Measurements from ENCODE around the gene FCRLA.

The FCRLA gene

GRCh38 chr1:161707503-161707902 is 474 bp downstream of the FCRLA start:
- H3K4me3 ChIP-seq (ENCODE audit: low read depth in 1 of 2, low read length in 1 of 2): no peak overlapping the region
- H3K27me3 ChIP-seq: peaks cover 23% of the 10 kb centered on the region
- H3K27ac ChIP-seq: no peak overlapping the region
- no peaks in the 10 kb centered on the region for H3K9me3 ChIP-seq
- no peaks in the 10 kb centered on the region for H3K4me1 ChIP-seq (ENCODE audit: control insufficient read depth in 1 of 2, insufficient read depth in 1 of 2, low read depth in 1 of 2, low read length in 1 of 2)
- no peak for TF ChIP-seq CTCF (IDR thresholded peaks at IDR 0.05)
- no peaks in the 10 kb centered on the region for H3K36me3 ChIP-seq

- Histone ChIP-seq H3K4me3 (ENCODE audit: low read depth in 1 of 2, low read length in 1 of 2) (no peak overlapping the region), H3K27me3 (peaks cover 17% of the 10 kb centered on the region), H3K36me3 (no peaks in the 10 kb centered on the region), H3K4me1 (ENCODE audit: control insufficient read depth in 1 of 2, insufficient read depth in 1 of 2, low read depth in 1 of 2, low read length in 1 of 2) (no peaks in the 10 kb centered on the region), H3K27ac (no peak overlapping the region), H3K9me3 (no peaks in the 10 kb centered on the region)
- no peak for TF ChIP-seq CTCF (IDR thresholded peaks at IDR 0.05)
Measured at GRCh38 chr1:161709373-161709772, 2.3 kb downstream of the FCRLA start.

- no peak overlapping the region for H3K27ac ChIP-seq
- H3K27me3 ChIP-seq: peaks cover 27% of the 10 kb centered on the region
- H3K4me1 ChIP-seq (ENCODE audit: control insufficient read depth in 1 of 2, insufficient read depth in 1 of 2, low read depth in 1 of 2, low read length in 1 of 2): no peaks in the 10 kb centered on the region
- no peak for TF ChIP-seq CTCF (IDR thresholded peaks at IDR 0.05)
- H3K4me3 ChIP-seq (ENCODE audit: low read depth in 1 of 2, low read length in 1 of 2): no peak overlapping the region
- H3K36me3 ChIP-seq: no peaks in the 10 kb centered on the region
- no peaks in the 10 kb centered on the region for H3K9me3 ChIP-seq
Measured at GRCh38 chr1:161710560-161710959, 3.5 kb downstream of the FCRLA start.

- Histone ChIP-seq H3K36me3 (no peaks in the 10 kb centered on the region), H3K9me3 (no peaks in the 10 kb centered on the region), H3K27ac (no peak overlapping the region), H3K4me1 (ENCODE audit: control insufficient read depth in 1 of 2, insufficient read depth in 1 of 2, low read depth in 1 of 2, low read length in 1 of 2) (no peaks in the 10 kb centered on the region), H3K4me3 (ENCODE audit: low read depth in 1 of 2, low read length in 1 of 2) (no peak overlapping the region), H3K27me3 (peaks cover 67% of the 10 kb centered on the region)
- TF ChIP-seq CTCF (IDR thresholded peaks at IDR 0.05): no peak
Measured at GRCh38 chr1:161718559-161719324, 11.7 kb downstream of the FCRLA start.

GRCh38 chr1:161719325-161719611 is 12.2 kb downstream of the FCRLA start:
- Histone ChIP-seq H3K27me3 (peaks cover 70% of the 10 kb centered on the region), H3K9me3 (no peaks in the 10 kb centered on the region), H3K36me3 (no peaks in the 10 kb centered on the region), H3K27ac (no peak overlapping the region), H3K4me1 (ENCODE audit: control insufficient read depth in 1 of 2, insufficient read depth in 1 of 2, low read depth in 1 of 2, low read length in 1 of 2) (no peaks in the 10 kb centered on the region), H3K4me3 (ENCODE audit: low read depth in 1 of 2, low read length in 1 of 2) (no peak overlapping the region)
- TF ChIP-seq CTCF (IDR thresholded peaks at IDR 0.05): no peak
